Esophagus squamous epithelium (tissue), 5 donors: ENCODE measurements around the gene ADI1. TPM values are rescaled to one million over a fixed set of nuclear protein-coding genes. Genes with fewer than 3 reads are reported as not detected.

Experiments used
- DNase-seq: peaks from one replicate; lab custom pipeline; 2025; lab: John Stamatoyannopoulos, UW
- H3K27ac ChIP-seq, 4 donors: fragments of 200-600 bp; sonication (generic); one replicate each; pipeline ENCODE4 v1.5.1; 2016 to 2019; ENCODE audit warnings: mild to moderate bottlenecking in 1 of 4
- H3K27me3 ChIP-seq, 4 donors: fragments of 200-600 bp; sonication (generic); 1 replicate in 3 of 4; 2 replicates in 1 of 4; pipeline versions ENCODE4 v1.5.1 to v1.6.0; 2017 to 2021; ENCODE audit warnings: antibody characterized with exemption in 1 of 4
- H3K36me3 ChIP-seq, 3 donors: fragments of 200-600 bp; sonication (generic); one replicate each; pipeline ENCODE4 v1.5.1; 2016 to 2019
- H3K4me1 ChIP-seq, 3 donors: fragments of 200-600 bp; sonication (generic); one replicate each; pipeline ENCODE4 v1.5.1; 2017 to 2019
- H3K4me3 ChIP-seq, 4 donors: fragments of 200-600 bp; sonication (generic); 1 replicate in 3 of 4; 2 replicates in 1 of 4; pipeline ENCODE4 v1.5.1; 2016 to 2019; ENCODE audit warnings: mild to moderate bottlenecking in 2 of 4, moderate library complexity in 1 of 4
- H3K9me3 ChIP-seq, 3 donors: fragments of 200-600 bp; sonication (generic); one replicate each; pipeline ENCODE4 v1.5.1; 2016 to 2019
- POLR2A ChIP-seq, 4 donors: fragments of 450-650 bp; IDR thresholded peaks; one replicate each; pipeline ENCODE4 v1.6.1; 2017; ENCODE audit warnings: antibody characterized with exemption in 4 of 4, mild to moderate bottlenecking in 4 of 4, moderate library complexity in 3 of 4
- WGBS, 2 donors: methylation state at CpG; one replicate each; pipeline ENCODE4 v1.1.5; 2018; 5-methylcytosine and 5-hydroxymethylcytosine counted together
- intact Hi-C: fragments of 100-400 bp; cut with DNase I; formaldehyde crosslinking; loops from one replicate; pipeline ENCODE4 v1.15.0; 2022
- total RNA-seq, 4 donors: library from RNA; depleted of rRNA; stranded (reverse); fragments of >200 nt; gene quantifications; one replicate each; pipeline ENCODE4 v1.1.0, GENCODE V29; 2016
- TF ChIP-seq, protein P1 (sequence below), 6 experiments: fragments of 450-650 bp in 4 of 6; fragments of 200-600 bp in 2 of 6; sonication (generic) in 2 of 6; IDR thresholded peaks; one replicate each; pipeline ENCODE4 v1.5.1; 2016 to 2019; ENCODE audit warnings: antibody characterized with exemption in 6 of 6, mild to moderate bottlenecking in 4 of 6, moderate library complexity in 4 of 6
- donor health status: DM: yes; HTN: yes; CAD: no.

The ADI1 gene
- total RNA-seq, 4 donors from 2014 or later = 33.3 to 73.6 (median 54.9) TPM

- 70 to 86% methylated on average over 7 to 13 of the region's 16 CpGs for WGBS, 2 donors
Observed at GRCh38 chr2:3536682-3537632, 17.6 kb upstream of the ADI1 start.

DNA sequence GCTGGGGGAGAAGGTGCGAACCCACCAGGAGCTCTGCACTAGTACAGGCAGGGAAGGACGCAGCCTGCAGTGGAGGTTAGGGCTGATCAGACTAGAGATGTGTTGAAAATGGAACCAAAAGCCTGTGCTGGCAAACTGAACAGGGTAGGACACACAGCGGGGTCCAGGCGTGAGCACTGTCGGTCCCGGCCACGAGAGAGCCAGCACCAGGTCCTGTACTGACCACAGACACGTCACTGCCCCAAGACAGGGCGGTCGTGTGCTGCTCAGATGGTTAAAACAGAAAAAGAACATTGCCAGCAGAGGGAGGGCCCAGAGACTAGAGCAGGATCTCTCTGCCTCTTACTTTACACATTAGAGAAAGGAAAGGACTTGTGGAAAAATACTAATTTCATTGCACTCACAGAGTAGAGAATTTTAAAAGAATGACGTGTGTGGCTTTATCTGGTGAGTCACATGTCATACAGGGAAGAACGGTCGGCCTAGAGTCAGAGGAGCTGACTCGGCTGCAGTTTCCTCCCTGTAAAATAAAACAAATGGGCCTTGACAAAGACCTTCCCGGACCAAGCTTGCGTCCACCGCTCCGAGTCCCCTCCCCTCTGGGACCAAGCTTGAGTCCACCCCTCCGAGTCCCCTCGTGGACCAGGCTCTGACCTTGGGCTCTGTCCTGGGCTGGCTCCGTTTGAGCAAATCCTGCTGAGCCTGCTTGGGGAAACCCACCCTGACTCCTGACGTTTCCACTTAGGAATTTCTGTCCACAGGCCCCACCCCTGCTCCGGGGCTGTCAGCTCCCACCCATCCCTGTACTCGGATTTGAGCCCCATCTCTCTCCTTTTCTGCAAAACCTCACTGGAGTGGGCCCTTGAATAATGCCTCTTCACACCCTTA lies 16.7 kb upstream of the ADI1 start:
- WGBS, 2 donors = 22 to 26% methylated on average over 24 of the region's 24 CpGs
- H3K4me1 ChIP-seq = peaks cover 13 to 42% (median 14%) of the 10 kb centered on the region in 3 donors
- peak overlapping the region; percentile 4 to 61 (median 36) for H3K4me3 ChIP-seq
- intact Hi-C loops = no loop called here
- no peaks in the 10 kb centered on the region for H3K27me3 ChIP-seq
- peak; percentile 15 for DNase-seq
- TF ChIP-seq POLR2A (IDR thresholded peaks at IDR 0.05) = peak in 1 of 4 donors; percentile 20
- TF ChIP-seq, protein P1, sequence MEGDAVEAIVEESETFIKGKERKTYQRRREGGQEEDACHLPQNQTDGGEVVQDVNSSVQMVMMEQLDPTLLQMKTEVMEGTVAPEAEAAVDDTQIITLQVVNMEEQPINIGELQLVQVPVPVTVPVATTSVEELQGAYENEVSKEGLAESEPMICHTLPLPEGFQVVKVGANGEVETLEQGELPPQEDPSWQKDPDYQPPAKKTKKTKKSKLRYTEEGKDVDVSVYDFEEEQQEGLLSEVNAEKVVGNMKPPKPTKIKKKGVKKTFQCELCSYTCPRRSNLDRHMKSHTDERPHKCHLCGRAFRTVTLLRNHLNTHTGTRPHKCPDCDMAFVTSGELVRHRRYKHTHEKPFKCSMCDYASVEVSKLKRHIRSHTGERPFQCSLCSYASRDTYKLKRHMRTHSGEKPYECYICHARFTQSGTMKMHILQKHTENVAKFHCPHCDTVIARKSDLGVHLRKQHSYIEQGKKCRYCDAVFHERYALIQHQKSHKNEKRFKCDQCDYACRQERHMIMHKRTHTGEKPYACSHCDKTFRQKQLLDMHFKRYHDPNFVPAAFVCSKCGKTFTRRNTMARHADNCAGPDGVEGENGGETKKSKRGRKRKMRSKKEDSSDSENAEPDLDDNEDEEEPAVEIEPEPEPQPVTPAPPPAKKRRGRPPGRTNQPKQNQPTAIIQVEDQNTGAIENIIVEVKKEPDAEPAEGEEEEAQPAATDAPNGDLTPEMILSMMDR (IDR thresholded peaks at IDR 0.05) = peak in 2 of 6 experiments; percentile 6 to 10
- H3K9me3 ChIP-seq = no peaks in the 10 kb centered on the region
- H3K36me3 ChIP-seq = peaks cover 0 to 33% (median 0%) of the 10 kb centered on the region in 3 donors
- H3K27ac ChIP-seq = peak overlapping the region; percentile 69 to 94 (median 90)

More at GRCh38 chr2:3536682-3537632, 17.6 kb upstream of the ADI1 start:
- TF ChIP-seq, protein P1 (IDR thresholded peaks at IDR 0.05) = peak in 4 of 6 experiments; percentile 8 to 30 (median 26)
- TF ChIP-seq POLR2A (IDR thresholded peaks at IDR 0.05) = no peak
- Histone ChIP-seq H3K36me3 (peaks cover 0 to 42% (median 4%) of the 10 kb centered on the region in 3 donors), H3K4me1 (peaks cover 13 to 42% (median 14%) of the 10 kb centered on the region in 3 donors), H3K27me3 (no peaks in the 10 kb centered on the region), H3K4me3 (peak overlapping the region; percentile 4 to 61 (median 36)), H3K9me3 (no peaks in the 10 kb centered on the region), H3K27ac (peak overlapping the region; percentile 69 to 94 (median 90))
- no peak for DNase-seq
- intact Hi-C loops = no loop called here

- peak overlapping the region; percentile 69 to 94 (median 90) for H3K27ac ChIP-seq
- TF ChIP-seq, protein P1 (IDR thresholded peaks at IDR 0.05) = no peak
- TF ChIP-seq POLR2A (IDR thresholded peaks at IDR 0.05) = no peak
- no peaks in the 10 kb centered on the region for H3K27me3 ChIP-seq
- no peaks in the 10 kb centered on the region for H3K9me3 ChIP-seq
- H3K4me1 ChIP-seq = peaks cover 13 to 42% (median 14%) of the 10 kb centered on the region in 3 donors
- peaks cover 0 to 27% (median 0%) of the 10 kb centered on the region in 3 donors for H3K36me3 ChIP-seq
- intact Hi-C loops = no loop called here
- WGBS, 2 donors = 40 to 59% methylated on average over 5 of the region's 5 CpGs
- H3K4me3 ChIP-seq = peak overlapping the region in 3 of 4 donors; percentile 33 to 61 (median 39)
- no peak for DNase-seq
Observed at GRCh38 chr2:3535467-3535793, 16.1 kb upstream of the ADI1 start.

- no peak for DNase-seq
Observed at GRCh38 chr2:3534251-3534814, 15.0 kb upstream of the ADI1 start.

More at GRCh38 chr2:3534251-3534814, 15.0 kb upstream of the ADI1 start:
- peaks cover 13 to 42% (median 14%) of the 10 kb centered on the region in 3 donors for H3K4me1 ChIP-seq
- H3K27me3 ChIP-seq = no peaks in the 10 kb centered on the region
- peaks cover 0 to 16% (median 0%) of the 10 kb centered on the region in 3 donors for H3K36me3 ChIP-seq
- H3K4me3 ChIP-seq = no peak overlapping the region
- no peak overlapping the region for H3K27ac ChIP-seq
- H3K9me3 ChIP-seq = no peaks in the 10 kb centered on the region
- TF ChIP-seq POLR2A (IDR thresholded peaks at IDR 0.05) = no peak
- TF ChIP-seq, protein P1 (IDR thresholded peaks at IDR 0.05) = no peak
- intact Hi-C loops = no loop called here
- 91 to 92% methylated on average over 5 to 7 of the region's 24 CpGs for WGBS, 2 donors
